ENCODE data around the gene ZNF207. TPM values are rescaled to one million over a fixed set of nuclear protein-coding genes. Genes with fewer than 3 reads are reported as not detected.
A peak's percentile ranks its signal among the peaks of the same experiment; 100 is the strongest.

The ZNF207 gene
- total RNA-seq, 1 experiment from 2014 or later: 296 TPM

DNA sequence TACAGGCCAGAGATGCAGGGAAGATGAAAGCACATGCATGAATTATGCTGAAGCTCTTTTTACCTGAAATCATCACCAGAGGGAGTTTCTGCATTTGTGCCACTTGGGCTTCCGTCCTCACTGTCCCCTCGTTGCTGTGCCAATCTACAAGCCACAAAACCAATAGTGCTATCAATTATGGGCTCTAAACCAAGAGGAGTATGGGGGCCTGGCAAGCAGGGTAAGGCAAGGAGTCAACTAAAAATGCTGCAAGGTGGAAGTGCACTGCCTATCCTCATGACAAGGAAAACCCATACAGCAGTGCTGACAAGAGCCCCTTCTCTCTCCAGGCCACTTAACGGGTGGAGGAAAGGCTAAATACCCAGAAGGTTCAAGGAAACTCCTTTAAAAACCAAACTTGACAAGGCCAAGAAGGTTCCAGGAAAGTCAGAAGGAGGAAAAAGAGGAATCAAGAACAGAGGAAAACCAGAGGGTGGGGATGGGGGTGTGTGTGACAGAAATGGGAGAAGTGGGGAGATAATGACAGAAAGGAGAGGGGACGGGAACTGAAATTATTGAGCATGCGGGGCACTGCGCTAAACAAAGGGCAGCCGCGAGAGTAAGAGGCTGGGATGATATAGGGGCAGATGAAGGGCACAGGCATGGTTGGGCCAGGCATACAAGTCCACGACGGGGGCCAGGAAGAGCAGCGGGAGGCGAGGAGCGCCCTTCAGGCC lies 8.7 kb upstream of the ZNF207 start:
- Histone ChIP-seq H3K23me2 (ENCODE audit: insufficient read length, low read depth, low read length, poor library complexity, severe bottlenecking) (peaks cover 4% of the 10 kb centered on the region), H3T11ph (ENCODE audit: low read length) (no peak overlapping the region), H3K56ac (ENCODE audit: insufficient read length, low read depth, low read length) (no peak overlapping the region), H2BK20ac (ENCODE audit: low read depth, low read length, poor library complexity, severe bottlenecking) (no peak overlapping the region), H2AFZ (ENCODE audit: low read length) (no peak overlapping the region), H3K4me2 (ENCODE audit: insufficient read depth, insufficient read length, low read length) (peak overlapping the region; percentile 41), H2BK120ac (ENCODE audit: low read depth, low read length, poor library complexity, severe bottlenecking) (no peak overlapping the region), H3K9me3 (ENCODE audit: control insufficient read depth, low read depth, low read length) (no peaks in the 10 kb centered on the region), H3K79me1 (ENCODE audit: insufficient read depth, low read depth, low read length, poor library complexity, severe bottlenecking) (no peaks in the 10 kb centered on the region), H3K27ac (ENCODE audit: insufficient read length, low read depth, low read length) (no peak overlapping the region), H4K20me1 (ENCODE audit: control insufficient read depth, insufficient read depth, insufficient read length) (no peaks in the 10 kb centered on the region), H3K23ac (ENCODE audit: insufficient read length, low read depth, low read length) (no peak overlapping the region), H2BK12ac (ENCODE audit: insufficient read length, low read depth, low read length) (no peak overlapping the region), H3K79me2 (ENCODE audit: insufficient read depth, low read length) (no peaks in the 10 kb centered on the region), H3K18ac (ENCODE audit: insufficient read length, low read depth, low read length) (no peak overlapping the region), H2AK5ac (ENCODE audit: insufficient read length, low read length) (no peak overlapping the region), H3K4me1 (ENCODE audit: insufficient read depth, low read length) (peaks cover 3% of the 10 kb centered on the region; the same call in 1 of the 2 replicates), H2BK15ac (ENCODE audit: low read depth, low read length) (no peak overlapping the region), H3K27me3 (ENCODE audit: insufficient read depth, low read length) (no peaks in the 10 kb centered on the region), H4K91ac (ENCODE audit: insufficient read length, low read depth, low read length) (no peak overlapping the region), H2BK5ac (ENCODE audit: insufficient read length, low read length) (no peak overlapping the region), H3K4ac (ENCODE audit: low read depth, low read length) (no peak overlapping the region), H3K14ac (ENCODE audit: insufficient read depth, low read length) (0 out of 2 replicates have a peak overlapping the region, but pooled peaks have one; percentile 26), H4K8ac (replicated peaks; ENCODE audit: insufficient read length, low read depth, low read length) (no peak overlapping the region), H4K5ac (ENCODE audit: insufficient read length, low read depth, low read length) (no peak overlapping the region), H3K9ac (ENCODE audit: extremely low read depth, insufficient read length, low read length) (peak overlapping the region; percentile 71)
- peak overlapping the region; percentile 96 to 99 for H3K4me3 Mint-ChIP-seq
- TF ChIP-seq, protein P1, sequence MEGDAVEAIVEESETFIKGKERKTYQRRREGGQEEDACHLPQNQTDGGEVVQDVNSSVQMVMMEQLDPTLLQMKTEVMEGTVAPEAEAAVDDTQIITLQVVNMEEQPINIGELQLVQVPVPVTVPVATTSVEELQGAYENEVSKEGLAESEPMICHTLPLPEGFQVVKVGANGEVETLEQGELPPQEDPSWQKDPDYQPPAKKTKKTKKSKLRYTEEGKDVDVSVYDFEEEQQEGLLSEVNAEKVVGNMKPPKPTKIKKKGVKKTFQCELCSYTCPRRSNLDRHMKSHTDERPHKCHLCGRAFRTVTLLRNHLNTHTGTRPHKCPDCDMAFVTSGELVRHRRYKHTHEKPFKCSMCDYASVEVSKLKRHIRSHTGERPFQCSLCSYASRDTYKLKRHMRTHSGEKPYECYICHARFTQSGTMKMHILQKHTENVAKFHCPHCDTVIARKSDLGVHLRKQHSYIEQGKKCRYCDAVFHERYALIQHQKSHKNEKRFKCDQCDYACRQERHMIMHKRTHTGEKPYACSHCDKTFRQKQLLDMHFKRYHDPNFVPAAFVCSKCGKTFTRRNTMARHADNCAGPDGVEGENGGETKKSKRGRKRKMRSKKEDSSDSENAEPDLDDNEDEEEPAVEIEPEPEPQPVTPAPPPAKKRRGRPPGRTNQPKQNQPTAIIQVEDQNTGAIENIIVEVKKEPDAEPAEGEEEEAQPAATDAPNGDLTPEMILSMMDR (conservative IDR thresholded peaks at IDR 0.05): no peak; the same call in 2 of the 3 replicates
- no peaks in the 10 kb centered on the region for H3K9me3 Mint-ChIP-seq
- no CpG with 5 or more reads among the region's 13 CpGs for WGBS (ENCODE audit: extremely low coverage, insufficient read length, low lambda C conversion rate)
- H3K27ac Mint-ChIP-seq: peak overlapping the region; percentile 92 to 99 (median 97)
- no peak for DNase-seq
- H3K4me1 Mint-ChIP-seq: peaks cover 11 to 16% of the 10 kb centered on the region in 2 experiments
- H3K27me3 Mint-ChIP-seq (ENCODE audit: low read depth): no peaks in the 10 kb centered on the region
- peaks cover 2 to 30% (median 25%) of the 10 kb centered on the region in 3 experiments; a peak in 6 of 7 replicates for H3K36me3 Mint-ChIP-seq (ENCODE audit: insufficient read depth in 1 of 3, low read depth in 3 of 3)
